Activated effector memory CD4-positive, alpha-beta T cell treated with anti-CD3 and anti-CD28 coated beads, Interleukin-2, amount 50 U/mL, for 16 hours (primary cell): ENCODE data around the gene C5orf52.
"Not testable (repeated sequence)": the region's sequence is repeated elsewhere in the genome, so short reads cannot be mapped to it uniquely, and the experiment has no call there.

Experiments
- DNase-seq: peaks from one replicate; pipeline ENCODE4 v3.0.0-alpha.2; 2020

Gene C5orf52

GRCh38 chr5:157727858-157728257 is 56.5 kb downstream of the C5orf52 start:
- DNase-seq: not testable (repeated sequence)
